ENCODE data around the gene TBCK. TPM values are rescaled to one million over a fixed set of nuclear protein-coding genes. Genes with fewer than 3 reads are reported as not detected.

The TBCK gene
- total RNA-seq, 1 experiment from 2014 or later: 22.3 TPM

- Histone ChIP-seq H3K9me3 (ENCODE audit: control insufficient read depth in 1 of 2, insufficient read depth in 1 of 2, low read depth in 1 of 2, low read length in 2 of 2) (no peaks in the 10 kb centered on the region), H2AFZ (ENCODE audit: low read depth, low read length, poor library complexity, severe bottlenecking) (no peak overlapping the region), H3K9me2 (ENCODE audit: insufficient read depth) (no peaks in the 10 kb centered on the region), H3K27ac (ENCODE audit: low read depth, low read length) (no peak overlapping the region), H3K79me2 (ENCODE audit: insufficient read depth, low read length) (no peaks in the 10 kb centered on the region), H3K9ac (ENCODE audit: low read length) (no peak overlapping the region), H3K27me3 (ENCODE audit: insufficient read depth, low read length) (no peaks in the 10 kb centered on the region), H3K4me1 (ENCODE audit: control insufficient read depth in 1 of 2, insufficient read depth in 2 of 2, low read length in 2 of 2) (no peaks in the 10 kb centered on the region), H4K20me1 (ENCODE audit: insufficient read depth) (no peaks in the 10 kb centered on the region), H3K36me3 (ENCODE audit: control insufficient read depth in 1 of 2, insufficient read depth in 2 of 2, low read length in 2 of 2) (no peaks in the 10 kb centered on the region), H3K4me2 (ENCODE audit: low read length) (no peak overlapping the region), H3K4me3 (replicated peaks in 1 of 2; ENCODE audit: low read depth in 1 of 2, low read length in 2 of 2) (no peak overlapping the region)
- BruUV-seq (replicated peaks): no TSS peak
- intact Hi-C loops (cut with micrococcal nuclease): no loop called here
- RAD21 ChIA-PET (ENCODE audit: low non-redundant PET in 1 of 2, low total read pairs in 2 of 2, uncharacterized antibody in 2 of 2, unreplicated experiment in 2 of 2): no interaction called here
- DNase-seq (ENCODE audit: low read depth, low spot score) (no peak), ATAC-seq (no peak)
- POLR2A ChIA-PET: no interaction called here
- CTCF ChIA-PET: no interaction called here
- TF ChIP-seq MAX (IDR thresholded peaks at IDR 0.05): no peak
- no peak for TF ChIP-seq EZH2 (IDR thresholded peaks at IDR 0.05)
- TF ChIP-seq ZFX (IDR thresholded peaks at IDR 0.05): no peak
- TF ChIP-seq SIN3A (IDR thresholded peaks at IDR 0.05; ENCODE audit: low read depth): no peak
- TF ChIP-seq ELF1 (IDR thresholded peaks at IDR 0.05; ENCODE audit: borderline replicate concordance, low read depth): no peak
- no peak for TF ChIP-seq TCF7L2 (IDR thresholded peaks at IDR 0.05; ENCODE audit: borderline replicate concordance, extremely low read depth, insufficient read depth, insufficient read length)
- TF ChIP-seq POLR2A (IDR thresholded peaks at IDR 0.05; ENCODE audit: borderline replicate concordance, extremely low read depth, insufficient read depth, insufficient read length): no peak
- TF ChIP-seq POLR2AphosphoS5 (IDR thresholded peaks at IDR 0.05; ENCODE audit: low read depth, low read length): no peak
- no peak for TF ChIP-seq CTCF (IDR thresholded peaks at IDR 0.05 in 2 of 3, conservative IDR thresholded peaks at IDR 0.05 in 1 of 3; ENCODE audit: borderline replicate concordance in 1 of 3, insufficient read depth in 1 of 3, low read depth in 2 of 3, low read length in 2 of 3)
- TF ChIP-seq JUND (IDR thresholded peaks at IDR 0.05): no peak
- no peak for TF ChIP-seq CEBPB (IDR thresholded peaks at IDR 0.05; ENCODE audit: low read depth)
- TF ChIP-seq ZNF274 (IDR thresholded peaks at IDR 0.05; ENCODE audit: low read depth, low read length): no peak
- TF ChIP-seq RAD21 (IDR thresholded peaks at IDR 0.05; ENCODE audit: low read depth): no peak
- no peak for TF ChIP-seq ZBTB33 (IDR thresholded peaks at IDR 0.05; ENCODE audit: extremely low read depth, insufficient replicate concordance, low read length)
- TF ChIP-seq SRF (IDR thresholded peaks at IDR 0.05; ENCODE audit: low read depth): no peak
- TF ChIP-seq YY1 (IDR thresholded peaks at IDR 0.05; ENCODE audit: extremely low read depth, insufficient replicate concordance, low read depth, low read length): no peak
Measured at GRCh38 chr4:106284227-106284626, 31.8 kb downstream of the TBCK start.
